K562 (cell line): Measurements from ENCODE around the gene NPEPPS. TPM values are rescaled to one million over a fixed set of nuclear protein-coding genes. Genes with fewer than 3 reads are reported as not detected.

Experiments used
- ATAC-seq: fragments of 200-7000 bp; cut with Tn5 transposase; 3 replicates; pipeline ENCODE4 v1.9.1; 2020; ENCODE audit warnings: moderate library complexity
- BruUV-seq: library from RNA; stranded (reverse); fragments of 400-500 nt; replicated peaks from 2 replicates; lab custom pipeline; 2021; lab: Mats Ljungman, UMichigan
- CTCF ChIA-PET: fragments of 300-600 bp; formaldehyde crosslinking; extraction: SDS; loops from one replicate; lab custom pipeline; 2021; ENCODE audit warnings: low intra/inter-chr PET ratio; lab: Yijun Ruan, JAX
- POLR2A ChIA-PET: fragments of 300-600, 350-650 bp; sonication (Branson Sonifier 250); formaldehyde crosslinking; extraction: SDS; loops from one replicate; lab custom pipeline; 2021; ENCODE audit warnings: antibody characterized with exemption, inconsistent platforms; lab: Yijun Ruan, JAX
- DNase-seq, 4 experiments: peaks; one replicate each; pipeline versions ENCODE4 v3.0.0 to v3.0.0-alpha.2; 2011 to 2018; ENCODE audit warnings: low spot score in 3 of 4, mixed read lengths in 3 of 4; ENCODE audit errors: extremely low read depth in 1 of 4
- FAIRE-seq: peaks from 2 replicates; lab custom pipeline; 2011; peaks lifted over from hg19 to GRCh38; lab: Jason Lieb, UNC
- H2AFZ ChIP-seq: 2 replicates; pipeline ENCODE4 v1.6.0; 2011; ENCODE audit warnings: low read depth, low read length, control low read depth, inconsistent platforms
- H3K27ac ChIP-seq: fragments of 200-600 bp; 3 replicates; pipeline ENCODE4 v1.8.0; 2011; ENCODE audit warnings: low read depth, mild to moderate bottlenecking, control low read depth, inconsistent platforms, low read length, moderate library complexity, mixed read lengths; ENCODE audit errors: extremely low read depth
- H3K27me3 ChIP-seq, 2 experiments: fragments of 300-600 bp in 1 of 2; 2 replicates in 1 of 2; 3 replicates in 1 of 2; pipeline versions ENCODE4 v1.6.0 to v1.8.0; 2011; ENCODE audit warnings: inconsistent platforms in 2 of 2, low read length in 2 of 2, mild to moderate bottlenecking in 1 of 2, mixed read lengths in 1 of 2, moderate library complexity in 1 of 2; ENCODE audit not compliant: control insufficient read depth in 2 of 2, insufficient read depth in 2 of 2
- H3K36me3 ChIP-seq: fragments of 300-600 bp; 3 replicates; pipeline ENCODE4 v1.8.0; 2011; ENCODE audit warnings: mild to moderate bottlenecking, low read length, inconsistent platforms; ENCODE audit not compliant: control insufficient read depth, insufficient read depth
- H3K4me1 ChIP-seq, 2 experiments: fragments of 200-600 bp in 1 of 2; replicated peaks in 1 of 2; 2 replicates in 1 of 2; 3 replicates in 1 of 2; pipeline versions ENCODE4 v1.5.1 to v1.8.0; 2011; ENCODE audit warnings: inconsistent platforms in 2 of 2, low read length in 2 of 2, mild to moderate bottlenecking in 1 of 2, mixed read lengths in 1 of 2, moderate library complexity in 1 of 2; ENCODE audit not compliant: control insufficient read depth in 2 of 2, insufficient read depth in 2 of 2
- H3K4me2 ChIP-seq: 2 replicates; pipeline ENCODE4 v1.6.1; 2011; ENCODE audit warnings: low read length, control low read depth, inconsistent platforms, mixed read lengths; ENCODE audit not compliant: insufficient read depth
- H3K4me3 ChIP-seq: fragments of 200-600 bp; sonication (generic), shearing (Covaris generic); 2 replicates; pipeline ENCODE4 v1.5.1; 2016; ENCODE audit warnings: control low read depth, inconsistent platforms
- H3K79me2 ChIP-seq: fragments of 200-600 bp; 3 replicates; pipeline ENCODE4 v1.8.0; 2011; ENCODE audit warnings: low read length, inconsistent platforms; ENCODE audit not compliant: control insufficient read depth, insufficient read depth
- H3K9ac ChIP-seq, 2 experiments: 2 replicates each; pipeline versions ENCODE4 v1.6.0 to v1.6.1; 2011; ENCODE audit warnings: low read depth in 2 of 2, low read length in 2 of 2, control low read depth in 1 of 2, inconsistent platforms in 1 of 2, mild to moderate bottlenecking in 1 of 2, mixed read lengths in 1 of 2; ENCODE audit not compliant: insufficient read depth in 1 of 2
- H3K9me1 ChIP-seq: one replicate; pipeline ENCODE4 v1.6.0; 2011; ENCODE audit warnings: inconsistent platforms, mild to moderate bottlenecking, low read length, moderate library complexity; ENCODE audit not compliant: control insufficient read depth, insufficient read depth
- H3K9me3 ChIP-seq: replicated peaks from 2 replicates; pipeline ENCODE4 v1.5.1; 2011; ENCODE audit warnings: low read depth, low read length, inconsistent platforms; ENCODE audit not compliant: control insufficient read depth, insufficient read depth
- H4K20me1 ChIP-seq: replicated peaks from 2 replicates; pipeline ENCODE4 v1.6.1; 2011; ENCODE audit warnings: low read length, inconsistent platforms, mixed read lengths; ENCODE audit not compliant: control insufficient read depth, insufficient read depth
- DIDO1 ChIP-seq: fragments of 450-650 bp; IDR thresholded peaks from 2 replicates; pipeline ENCODE4 v1.6.1; 2016; ENCODE audit warnings: low read depth, missing biosample characterization, missing genetic modification characterization
- ETS1 ChIP-seq: conservative IDR thresholded peaks from 2 replicates; pipeline ENCODE4 v1.6.1; 2011; ENCODE audit warnings: low read depth, mild to moderate bottlenecking, low read length; ENCODE audit not compliant: control insufficient read depth
- GMEB1 ChIP-seq: fragments of 250-450 bp; sonication (Bioruptor Pico); IDR thresholded peaks from 2 replicates; pipeline ENCODE4 v1.4.0; 2020; ENCODE audit warnings: mild to moderate bottlenecking
- MLLT1 ChIP-seq, 2 experiments: fragments of 450-650 bp; IDR thresholded peaks; 2 replicates each; pipeline ENCODE4 v1.6.1; 2016
- MTA1 ChIP-seq: fragments of 450-650 bp; IDR thresholded peaks from 2 replicates; pipeline ENCODE4 v1.6.1; 2017; ENCODE audit warnings: borderline replicate concordance
- NCOA2 ChIP-seq, 2 experiments: fragments of 450-650 bp; IDR thresholded peaks; 2 replicates each; pipeline ENCODE4 v1.6.1; 2018; ENCODE audit warnings: mild to moderate bottlenecking in 2 of 2, moderate library complexity in 1 of 2; ENCODE audit not compliant: partially characterized antibody in 2 of 2
- POLR2A ChIP-seq: fragments of 450-650 bp; conservative IDR thresholded peaks from 2 replicates; pipeline ENCODE4 v1.6.1; 2016
- POU5F1 ChIP-seq: fragments of 150-350 bp; IDR thresholded peaks from 2 replicates; pipeline ENCODE4 v1.6.1; 2014; ENCODE audit warnings: borderline replicate concordance, low read length, low read depth, mild to moderate bottlenecking; ENCODE audit not compliant: partially characterized antibody
- RBFOX2 ChIP-seq: fragments of 200-400 bp; formaldehyde crosslinking; IDR thresholded peaks from 2 replicates; pipeline ENCODE4 v1.6.1; 2017; ENCODE audit warnings: low read depth, mild to moderate bottlenecking, low read length, moderate library complexity
- RCOR1 ChIP-seq, 2 experiments: IDR thresholded peaks; 2 replicates each; pipeline ENCODE4 v1.6.1; 2012; ENCODE audit warnings: low read depth in 2 of 2, low read length in 2 of 2, borderline replicate concordance in 1 of 2, improper control_type of control experiment in 1 of 2
- SMARCB1 ChIP-seq: IDR thresholded peaks from 2 replicates; pipeline ENCODE4 v1.6.1; 2011; ENCODE audit warnings: improper control_type of control experiment, low read depth; ENCODE audit not compliant: insufficient read length
- STAG1 ChIP-seq: sonication (generic); formaldehyde crosslinking; IDR thresholded peaks from 2 replicates; pipeline ENCODE4 v1.5.0; 2020; ENCODE audit warnings: missing genetic modification reagents, borderline replicate concordance
- U2AF1 ChIP-seq: fragments of 200-400 bp; formaldehyde crosslinking; optimal IDR thresholded peaks from 2 replicates; pipeline ENCODE3; 2017; ENCODE audit warnings: mild to moderate bottlenecking, low read depth, low read length, moderate library complexity
- ZKSCAN1 ChIP-seq: fragments of 150-350 bp; IDR thresholded peaks from 2 replicates; pipeline ENCODE4 v1.6.1; 2016; ENCODE audit warnings: low read depth, low read length
- ZNF23 ChIP-seq: fragments of 250-450 bp; sonication (Bioruptor Pico); IDR thresholded peaks from 2 replicates; pipeline ENCODE4 v1.4.0; 2020; ENCODE audit warnings: mild to moderate bottlenecking
- WGBS: fragments of 100-300 bp; shearing (Covaris generic); methylation state at CpG from one replicate; pipeline ENCODE4 v1.1.6; 2016; ENCODE audit warnings: low coverage, mixed read lengths; ENCODE audit not compliant: insufficient coverage; ENCODE audit errors: missing lambda C conversion rate; 5-methylcytosine and 5-hydroxymethylcytosine counted together
- in situ Hi-C: fragments of 300-500 bp; cut with MboI; formaldehyde crosslinking; loops from 4 replicates; pipeline ENCODE4 v1.15.0; 2018; ENCODE audit warnings: inconsistent platforms, mixed read lengths
- intact Hi-C: fragments of 100-400 bp; cut with micrococcal nuclease; formaldehyde crosslinking; loops from 2 replicates; pipeline ENCODE4 v1.14.2; 2022
- polyA plus RNA-seq, 8 experiments: library from polyadenylated mRNA; depleted of rRNA in 4 of 8; stranded (reverse) in 5 of 8; unstranded in 3 of 8; fragments of >200 nt; fragmentation: Nextera tagmentation in 2 of 8; fragmentation: Illumina TruSeq in 1 of 8; extraction: Ambion mirVana in 2 of 8; extraction: Trizol in 1 of 8; gene quantifications; 2 replicates each; pipeline versions ENCODE4 v1.2.1 to v1.2.3, GENCODE V29; 2011 to 2014; ENCODE audit warnings: inconsistent platforms in 1 of 8, missing spikeins in 1 of 8
- total RNA-seq, 7 experiments: library from RNA; depleted of rRNA in 6 of 7; stranded (reverse); fragments of >200 nt in 6 of 7; fragmentation: Illumina TruSeq in 2 of 7; extraction: Trizol in 2 of 7; gene quantifications; 2 replicates each; pipeline versions ENCODE4 v1.2.1 to v1.2.3, GENCODE V29; 2011 to 2021; ENCODE audit warnings: low replicate concordance in 1 of 7

The NPEPPS gene
- total and polyA plus RNA-seq, 9 of the 15 experiments (the other 6 are each of a cell fraction or from before 2014, with no cell fraction given): 21.4 to 108 (median 46.0) TPM

GRCh38 chr17:47654991-47655390, 124.1 kb downstream of the NPEPPS start:
- no peak overlapping the region for H3K4me2 ChIP-seq
- ChIA-PET POLR2A (interaction anchor here (0.9 to 2.2 kb wide), 4 partner anchors 9 to 17 kb away, joined by 3 to 9 read pairs (median 6); no protein-coding TSS in a partner anchor), CTCF (no interaction called here)
- H3K4me3 ChIP-seq: no peak overlapping the region
- peaks cover 84% of the 10 kb centered on the region for H3K79me2 ChIP-seq
- no TSS peak for BruUV-seq
- intact Hi-C loops: no loop called here
- H2AFZ ChIP-seq: no peak overlapping the region
- 81% methylated on average over 6 of the region's 6 CpGs for WGBS
- no peak for ATAC-seq
- in situ Hi-C loops: no loop called here
- no peaks in the 10 kb centered on the region for H3K9me3 ChIP-seq
- DNase-seq: no peak
- no peak overlapping the region for H3K27ac ChIP-seq
- H4K20me1 ChIP-seq: peaks cover 12% of the 10 kb centered on the region; the same call in 1 of the 2 replicates
- H3K27me3 ChIP-seq: no peaks in the 10 kb centered on the region
- no peak for FAIRE-seq
- peaks cover 91% of the 10 kb centered on the region for H3K36me3 ChIP-seq
- TF ChIP-seq SMARCB1: no peak
- 0 out of 2 replicates have a peak, but pooled peaks have one; percentile 28 for TF ChIP-seq POLR2A
- no peak for TF ChIP-seq ETS1
- no peak for TF ChIP-seq U2AF1
- no peak for TF ChIP-seq DIDO1 (tag)
- no peak for TF ChIP-seq MLLT1 (IDR thresholded peaks at IDR 0.05)
- TF ChIP-seq STAG1 (CRISPR knock-in tag): no peak
- no peak for TF ChIP-seq ZNF23 (CRISPR knock-in tag)
- TF ChIP-seq POU5F1: no peak
- no peak for TF ChIP-seq NCOA2 (IDR thresholded peaks at IDR 0.05; ENCODE audit: partially characterized antibody in 2 of 2)
- no peak for TF ChIP-seq GMEB1 (CRISPR knock-in tag)
- TF ChIP-seq RBFOX2: peak; percentile 38; the same call in 1 of the 2 replicates
- no peak for TF ChIP-seq RCOR1 (IDR thresholded peaks at IDR 0.05; ENCODE audit: borderline replicate concordance in 1 of 2, low read depth in 2 of 2, low read length in 2 of 2)
- no peak for TF ChIP-seq ZKSCAN1
- no peak for TF ChIP-seq MTA1
- peaks cover 0 to 16% of the 10 kb centered on the region in 2 experiments; a peak in 3 of 5 replicates for H3K4me1 ChIP-seq
- no peak overlapping the region for H3K9ac ChIP-seq
- H3K9me1 ChIP-seq: no peaks in the 10 kb centered on the region
